ENCODE measurements around the gene HLCS.

HLCS gene

DNA sequence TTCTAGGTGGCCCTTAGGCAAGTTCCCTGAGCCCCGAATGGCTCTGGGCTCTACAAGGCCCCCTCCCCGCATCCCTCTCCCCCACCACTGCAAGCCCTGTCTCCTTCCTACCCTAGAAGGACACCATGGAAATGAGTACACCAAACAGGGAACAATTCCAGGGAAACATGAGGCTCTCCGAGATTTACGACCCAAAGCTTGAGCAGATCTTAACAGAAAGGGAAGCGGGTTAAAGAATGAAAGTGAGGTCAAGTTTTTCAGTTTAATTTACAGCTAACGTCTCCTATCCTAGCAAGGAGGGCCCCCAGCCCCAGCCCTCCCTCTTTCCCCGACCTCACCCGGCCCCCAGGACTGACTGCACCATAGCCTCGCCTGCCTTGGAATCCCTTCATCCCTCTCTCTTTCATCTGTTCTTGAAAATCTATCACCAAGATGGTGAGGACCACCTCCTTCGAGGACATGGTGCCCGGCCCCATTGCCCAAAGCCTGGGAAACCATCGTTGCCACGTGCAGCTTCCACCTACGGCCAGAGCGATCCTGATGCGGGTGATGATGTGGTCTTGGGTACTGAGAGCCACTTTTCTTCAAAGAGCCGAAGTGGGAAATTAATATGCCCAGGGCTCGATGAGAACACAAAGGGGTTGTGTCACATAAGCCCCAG is 237.0 kb downstream of the HLCS start:
- no peak for DNase-seq
- Mint-ChIP-seq H3K27me3 (peaks cover 12 to 65% of the 10 kb centered on the region in 2 donors), H3K4me3 (no peak overlapping the region), H3K27ac (no peak overlapping the region), H3K4me1 (ENCODE audit: low read depth in 2 of 2) (no peaks in the 10 kb centered on the region), H3K36me3 (ENCODE audit: insufficient read depth) (no peaks in the 10 kb centered on the region), H3K9me3 (no peaks in the 10 kb centered on the region)
- no peak for ATAC-seq (replicated peaks)

DNA sequence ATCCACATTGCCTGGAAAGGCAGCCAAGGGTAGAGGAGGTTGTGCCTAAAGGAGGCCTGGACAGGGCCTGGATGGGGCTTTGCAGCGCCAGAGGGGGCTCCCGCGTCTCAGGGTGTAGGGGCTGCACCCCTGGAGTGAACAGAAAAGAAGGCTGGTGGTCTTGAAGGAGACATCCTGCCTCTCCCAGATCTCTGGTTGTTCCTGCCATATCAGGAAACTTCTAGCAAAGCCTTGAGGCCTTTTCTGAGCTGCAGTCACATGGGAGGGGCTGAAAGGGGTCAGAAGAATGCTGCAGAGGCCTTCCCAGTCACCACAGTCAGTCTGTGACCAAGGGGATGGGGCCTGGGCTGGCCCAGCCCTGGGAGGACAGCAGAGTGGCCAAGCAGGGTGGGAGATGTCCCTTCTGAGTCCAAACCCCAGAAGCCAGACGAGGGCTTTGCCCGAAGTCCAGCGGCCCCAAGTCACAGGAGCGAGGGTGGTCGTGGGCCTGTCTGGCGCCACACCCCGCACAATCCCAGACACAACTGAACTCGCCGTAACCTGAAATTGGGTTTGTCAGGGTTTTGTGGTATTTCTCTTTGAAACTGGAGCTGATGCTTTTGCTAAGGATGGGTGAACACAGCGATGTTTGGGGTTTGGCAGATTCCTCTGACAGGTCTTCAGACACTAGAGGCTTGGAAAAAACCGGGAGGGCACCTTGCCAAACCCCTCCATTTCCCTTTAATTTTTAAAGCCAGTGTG is 237.9 kb downstream of the HLCS start:
- no peak overlapping the region for H3K27ac Mint-ChIP-seq
- ATAC-seq (replicated peaks), result no peak

DNA sequence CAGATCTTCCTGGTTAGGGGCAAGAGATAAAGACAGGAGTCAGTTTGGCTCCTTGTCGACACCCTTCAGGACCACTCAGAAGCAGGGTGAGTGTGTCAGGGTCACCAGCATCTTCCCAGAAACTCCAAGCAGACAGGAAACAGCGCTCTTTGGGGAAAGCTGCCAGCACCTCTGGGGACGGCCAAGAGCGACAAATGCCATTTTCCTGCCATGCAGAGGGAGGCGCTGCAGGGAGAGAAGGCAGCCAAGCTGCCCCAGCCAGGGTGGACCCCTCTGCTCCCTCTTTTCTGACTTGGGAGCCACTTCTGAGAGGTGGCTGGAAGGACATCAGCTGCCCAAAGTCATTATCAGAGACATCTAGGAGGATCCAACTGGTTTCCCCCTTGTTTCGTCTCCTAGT is 238.6 kb downstream of the HLCS start:
- DNase-seq (no peak), ATAC-seq (replicated peaks) (no peak)
- Mint-ChIP-seq H3K36me3 (ENCODE audit: insufficient read depth) (no peaks in the 10 kb centered on the region), H3K4me1 (ENCODE audit: low read depth in 2 of 2) (no peaks in the 10 kb centered on the region), H3K4me3 (no peak overlapping the region), H3K27ac (no peak overlapping the region), H3K27me3 (peaks cover 18 to 76% of the 10 kb centered on the region in 2 donors), H3K9me3 (no peaks in the 10 kb centered on the region)

More for the DNA sequence above, 237.9 kb downstream of the HLCS start:
- Mint-ChIP-seq H3K36me3 (ENCODE audit: insufficient read depth) (no peaks in the 10 kb centered on the region), H3K4me3 (no peak overlapping the region), H3K27me3 (peaks cover 18 to 72% of the 10 kb centered on the region in 2 donors), H3K9me3 (no peaks in the 10 kb centered on the region), H3K4me1 (ENCODE audit: low read depth in 2 of 2) (no peaks in the 10 kb centered on the region)
- no peak for DNase-seq

DNA sequence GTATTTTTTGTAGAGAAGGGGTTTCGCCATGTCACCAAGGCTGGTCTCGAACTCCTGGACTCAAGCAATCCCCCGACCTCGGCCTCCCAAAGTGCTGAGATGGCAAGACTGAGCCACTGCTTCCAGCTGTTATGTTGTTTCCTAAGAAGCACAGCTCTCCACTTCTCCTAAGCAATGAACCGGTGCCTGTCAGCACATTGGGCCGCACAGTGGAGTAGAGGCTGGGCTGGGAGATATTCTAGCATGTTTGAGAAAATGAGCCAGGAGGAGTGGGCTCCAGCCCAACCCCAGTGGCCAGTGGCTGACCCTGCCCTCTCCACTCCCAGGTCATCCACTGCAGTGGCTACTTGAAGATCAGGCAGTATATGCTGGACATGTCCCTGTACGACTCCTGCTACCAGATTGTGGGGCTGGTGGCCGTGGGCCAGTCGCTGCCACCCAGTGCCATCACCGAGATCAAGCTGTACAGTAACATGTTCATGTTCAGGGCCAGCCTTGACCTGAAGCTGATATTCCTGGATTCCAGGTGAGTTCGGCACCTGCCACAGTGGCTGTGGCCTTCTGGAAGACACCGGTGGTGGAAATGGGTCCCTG is 240.6 kb downstream of the HLCS start:
- Mint-ChIP-seq H3K9me3 (no peaks in the 10 kb centered on the region), H3K27ac (no peak overlapping the region), H3K4me1 (ENCODE audit: low read depth in 2 of 2) (no peaks in the 10 kb centered on the region), H3K27me3 (peaks cover 16 to 83% of the 10 kb centered on the region in 2 donors), H3K4me3 (no peak overlapping the region), H3K36me3 (ENCODE audit: insufficient read depth) (no peaks in the 10 kb centered on the region)
- DNase-seq (no peak), ATAC-seq (replicated peaks) (no peak)

- H3K27ac Mint-ChIP-seq, result no peak overlapping the region
- peaks cover 28 to 83% of the 10 kb centered on the region in 2 donors for H3K27me3 Mint-ChIP-seq
Measured at GRCh38 chr21:36724660-36725059, 241.8 kb downstream of the HLCS start.

GRCh38 chr21:36723371-36723881 is 243.0 kb downstream of the HLCS start:
- Mint-ChIP-seq H3K4me3 (no peak overlapping the region), H3K27ac (no peak overlapping the region), H3K27me3 (peaks cover 37 to 87% of the 10 kb centered on the region in 2 donors), H3K36me3 (ENCODE audit: insufficient read depth) (no peaks in the 10 kb centered on the region), H3K9me3 (no peaks in the 10 kb centered on the region), H3K4me1 (ENCODE audit: low read depth in 2 of 2) (no peaks in the 10 kb centered on the region)
- no peak for ATAC-seq (replicated peaks)
- DNase-seq, result no peak

More at GRCh38 chr21:36724660-36725059, 241.8 kb downstream of the HLCS start:
- Mint-ChIP-seq H3K4me3 (no peak overlapping the region), H3K9me3 (no peaks in the 10 kb centered on the region), H3K36me3 (ENCODE audit: insufficient read depth) (no peaks in the 10 kb centered on the region), H3K4me1 (ENCODE audit: low read depth in 2 of 2) (no peaks in the 10 kb centered on the region)
- no peak for ATAC-seq (replicated peaks)
- no peak for DNase-seq

DNA sequence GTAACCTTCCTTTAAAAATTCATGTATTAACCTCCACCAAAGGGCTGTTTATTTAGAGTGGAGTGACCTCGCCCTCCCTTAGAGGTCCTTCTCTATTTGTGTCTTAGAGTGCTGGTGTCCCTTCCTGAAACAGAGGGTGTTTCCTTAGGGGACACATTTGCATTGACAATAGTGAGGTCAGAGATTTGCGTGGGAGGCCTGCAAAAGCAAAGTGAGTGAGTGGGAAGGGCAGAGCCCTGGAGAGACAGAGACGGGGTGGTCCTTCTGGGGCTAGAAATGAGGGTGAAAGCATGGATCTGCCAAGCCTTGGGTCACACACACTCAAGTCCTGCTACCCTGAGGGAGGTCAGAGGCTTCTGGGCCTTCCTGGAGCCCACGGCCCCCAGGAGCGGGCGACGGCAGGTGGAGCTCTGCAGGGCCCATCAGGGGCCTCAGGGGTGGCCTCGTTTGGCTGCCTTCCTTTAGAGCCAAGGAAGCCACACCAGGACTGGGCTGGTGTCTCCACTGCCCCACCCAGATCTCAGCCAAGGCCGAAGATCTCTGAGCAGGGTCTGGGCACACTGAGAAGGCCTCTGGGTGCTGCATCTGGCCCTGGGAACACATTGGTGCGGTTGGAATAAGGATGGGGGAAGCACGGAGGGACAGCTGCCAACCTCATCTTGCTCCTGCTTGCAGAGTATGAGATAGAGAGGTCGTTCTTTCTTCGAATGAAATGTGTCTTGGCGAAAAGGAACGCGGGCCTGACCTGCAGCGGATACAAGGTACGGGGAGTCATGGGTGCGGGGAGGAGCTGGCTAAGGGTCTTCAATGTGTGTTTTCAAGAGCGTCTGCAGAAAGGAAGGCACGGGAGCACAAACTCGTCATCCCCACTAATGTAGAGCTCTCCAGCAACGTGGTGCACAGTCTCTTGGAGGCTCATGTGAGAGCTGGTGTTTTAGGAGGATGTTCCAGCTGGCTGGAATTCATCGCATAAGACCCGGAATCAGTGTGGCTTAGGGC is 243.8 kb downstream of the HLCS start:
- Mint-ChIP-seq H3K4me1 (ENCODE audit: low read depth in 2 of 2) (no peaks in the 10 kb centered on the region), H3K9me3 (no peaks in the 10 kb centered on the region), H3K4me3 (no peak overlapping the region), H3K27me3 (peaks cover 37 to 84% of the 10 kb centered on the region in 2 donors), H3K27ac (no peak overlapping the region), H3K36me3 (ENCODE audit: insufficient read depth) (no peaks in the 10 kb centered on the region)
- ATAC-seq (replicated peaks) (no peak), DNase-seq (no peak)

DNA sequence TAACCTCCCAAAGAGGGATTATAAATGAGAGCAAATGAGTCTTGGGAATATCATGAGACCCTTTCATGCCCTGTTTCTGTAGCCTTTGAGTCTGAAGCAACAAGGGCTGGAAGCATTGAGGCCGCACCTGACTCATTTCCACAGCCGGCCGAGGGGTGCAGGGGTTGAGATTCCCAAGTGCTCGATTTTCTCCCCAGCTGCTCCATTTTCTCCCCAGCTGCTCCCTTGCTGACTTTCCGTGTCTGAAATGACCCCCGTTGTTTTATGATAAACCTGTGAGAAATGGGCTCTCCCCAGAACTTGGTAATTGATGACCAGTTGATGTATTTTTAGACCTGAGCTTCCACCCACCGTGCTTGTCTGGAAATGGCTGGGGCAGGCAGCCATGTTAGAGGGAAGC is 244.7 kb downstream of the HLCS start:
- peaks cover 33 to 78% of the 10 kb centered on the region in 2 donors for H3K27me3 Mint-ChIP-seq
- H3K27ac Mint-ChIP-seq, result no peak overlapping the region
- no peak for ATAC-seq (replicated peaks)
- no peak overlapping the region for H3K4me3 Mint-ChIP-seq
- no peak for DNase-seq
- no peaks in the 10 kb centered on the region for H3K36me3 Mint-ChIP-seq (ENCODE audit: insufficient read depth)
- no peaks in the 10 kb centered on the region for H3K4me1 Mint-ChIP-seq (ENCODE audit: low read depth in 2 of 2)
- no peaks in the 10 kb centered on the region for H3K9me3 Mint-ChIP-seq

DNA sequence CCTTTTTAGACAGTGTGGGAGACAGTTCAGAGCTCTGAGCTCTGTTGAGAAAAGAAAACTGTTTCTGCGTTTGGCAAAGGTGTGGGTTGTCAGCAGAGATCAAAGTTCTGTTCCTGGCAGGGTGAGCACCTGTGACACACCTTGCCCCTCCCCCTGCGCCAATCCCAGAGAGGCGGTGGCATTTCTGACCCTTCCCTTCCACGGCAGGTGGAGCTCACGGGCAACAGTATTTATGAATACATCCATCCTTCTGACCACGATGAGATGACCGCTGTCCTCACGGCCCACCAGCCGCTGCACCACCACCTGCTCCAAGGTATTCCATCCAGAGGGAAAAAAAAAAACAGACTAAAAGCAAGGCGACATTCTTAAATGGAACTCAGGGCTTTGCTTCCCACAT is 246.9 kb downstream of the HLCS start:
- Mint-ChIP-seq H3K9me3 (no peaks in the 10 kb centered on the region), H3K4me3 (no peak overlapping the region), H3K27me3 (peaks cover 38 to 86% of the 10 kb centered on the region in 2 donors), H3K27ac (no peak overlapping the region), H3K4me1 (ENCODE audit: low read depth in 2 of 2) (no peaks in the 10 kb centered on the region), H3K36me3 (ENCODE audit: insufficient read depth) (no peaks in the 10 kb centered on the region)
- no peak for DNase-seq
- ATAC-seq (replicated peaks), result no peak

GRCh38 chr21:36718951-36719501 is 247.4 kb downstream of the HLCS start:
- no peaks in the 10 kb centered on the region for H3K4me1 Mint-ChIP-seq (ENCODE audit: low read depth in 2 of 2)
- H3K27me3 Mint-ChIP-seq, result peaks cover 42 to 86% of the 10 kb centered on the region in 2 donors
- no peak overlapping the region for H3K27ac Mint-ChIP-seq
- H3K9me3 Mint-ChIP-seq, result no peaks in the 10 kb centered on the region
- DNase-seq, result no peak
- no peaks in the 10 kb centered on the region for H3K36me3 Mint-ChIP-seq (ENCODE audit: insufficient read depth)
- no peak overlapping the region for H3K4me3 Mint-ChIP-seq
- no peak for ATAC-seq (replicated peaks)

DNA sequence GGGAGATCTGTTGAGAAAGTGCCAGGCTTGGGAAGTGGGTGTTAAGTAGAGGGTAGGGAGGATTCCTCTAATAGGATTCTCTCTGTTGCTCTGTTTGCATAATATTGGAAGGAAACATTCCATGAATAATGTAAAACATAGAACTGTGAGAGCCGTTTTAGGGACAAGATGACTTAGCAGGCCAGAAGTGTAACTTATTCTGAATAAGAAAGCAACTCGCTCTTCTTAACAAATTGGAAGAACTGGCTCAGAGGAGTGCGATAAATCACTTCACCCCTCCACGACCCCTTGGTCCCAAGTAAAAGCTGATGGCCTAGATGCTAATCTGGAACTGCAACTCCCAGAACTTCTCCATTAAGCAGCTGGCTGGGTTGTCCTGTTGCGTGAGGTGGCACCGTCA is 248.5 kb downstream of the HLCS start:
- Mint-ChIP-seq H3K27ac (no peak overlapping the region), H3K4me3 (no peak overlapping the region), H3K4me1 (ENCODE audit: low read depth in 2 of 2) (no peaks in the 10 kb centered on the region), H3K9me3 (no peaks in the 10 kb centered on the region), H3K36me3 (ENCODE audit: insufficient read depth) (no peaks in the 10 kb centered on the region), H3K27me3 (peaks cover 46 to 86% of the 10 kb centered on the region in 2 donors)
- no peak for DNase-seq
- ATAC-seq (replicated peaks), result no peak

GRCh38 chr21:36716836-36717235 is 249.6 kb downstream of the HLCS start:
- Mint-ChIP-seq H3K4me1 (ENCODE audit: low read depth in 2 of 2) (no peaks in the 10 kb centered on the region), H3K27ac (no peak overlapping the region), H3K27me3 (peaks cover 57 to 86% of the 10 kb centered on the region in 2 donors), H3K36me3 (ENCODE audit: insufficient read depth) (no peaks in the 10 kb centered on the region), H3K4me3 (no peak overlapping the region), H3K9me3 (no peaks in the 10 kb centered on the region)
- DNase-seq, result no peak
- no peak for ATAC-seq (replicated peaks)

DNA sequence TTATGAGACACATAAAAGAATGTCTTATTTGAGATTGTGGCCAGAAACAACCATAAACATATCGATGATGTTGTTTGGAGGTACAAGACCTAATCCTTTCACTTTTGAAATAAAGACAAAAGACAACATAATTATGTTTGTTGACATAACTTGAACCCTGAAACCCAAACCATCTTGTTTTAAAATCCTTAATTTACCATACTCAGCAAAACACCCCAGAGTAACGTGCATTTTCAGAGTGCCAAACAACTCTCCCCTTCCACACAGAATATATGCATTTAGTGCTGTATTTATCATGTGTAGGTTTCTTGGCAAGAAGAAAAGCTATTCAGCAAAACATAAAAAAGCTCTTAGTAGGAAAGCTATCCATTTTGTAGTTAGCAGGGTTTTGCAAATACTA is 250.1 kb downstream of the HLCS start:
- no peak for ATAC-seq (replicated peaks)

More for the DNA sequence above, 250.1 kb downstream of the HLCS start:
- Mint-ChIP-seq H3K27ac (no peak overlapping the region), H3K36me3 (ENCODE audit: insufficient read depth) (no peaks in the 10 kb centered on the region), H3K4me1 (ENCODE audit: low read depth in 2 of 2) (no peaks in the 10 kb centered on the region), H3K4me3 (no peak overlapping the region), H3K27me3 (peaks cover 58 to 86% of the 10 kb centered on the region in 2 donors), H3K9me3 (no peaks in the 10 kb centered on the region)
- no peak for DNase-seq

All from effector memory CD8-positive, alpha-beta T cell (primary cell).